Vagina (tissue), 2 donors: ENCODE data around the gene RMND1.

Experiments used
- CTCF ChIP-seq, 3 experiments: fragments of 450-650 bp in 2 of 3; fragments of 200-600 bp in 1 of 3; sonication (generic) in 1 of 3; IDR thresholded peaks; one replicate each; pipeline ENCODE4 v1.5.1; 2017 to 2019; ENCODE audit warnings: antibody characterized with exemption in 3 of 3, mild to moderate bottlenecking in 2 of 3, moderate library complexity in 2 of 3
- POLR2A ChIP-seq, 2 donors: fragments of 450-650 bp; IDR thresholded peaks; one replicate each; pipeline ENCODE4 v1.6.1; 2017; ENCODE audit warnings: antibody characterized with exemption in 2 of 2, mild to moderate bottlenecking in 2 of 2, moderate library complexity in 2 of 2

- TF ChIP-seq CTCF (IDR thresholded peaks at IDR 0.05) (no peak), POLR2A (IDR thresholded peaks at IDR 0.05) (no peak)
These were observed 15.6 kb downstream of the RMND1 start for GRCh38 chr6:151436300-151436699.
